Heart right ventricle (tissue), 16 donors: Measurements from ENCODE around the gene SMIM33. TPM values are rescaled to one million over a fixed set of nuclear protein-coding genes. Genes with fewer than 3 reads are reported as not detected.
"Not testable (repeated sequence)": the region's sequence is repeated elsewhere in the genome, so short reads cannot be mapped to it uniquely, and the experiment has no call there.

Experiments used
- ATAC-seq, 8 donors: fragments of 200-7000 bp; cut with Tn5 transposase; one replicate each; pipeline ENCODE4 v1.9.1; 2020; ENCODE audit warnings: mild to moderate bottlenecking in 8 of 8, moderate library complexity in 8 of 8, moderate number of reproducible peaks in 1 of 8
- DNase-seq, 2 donors: peaks; one replicate each; pipeline ENCODE4 v3.0.0-alpha.2; 2020
- H3K27ac ChIP-seq, 10 donors: fragments of 200-600 bp; sonication (generic) in 2 of 10; one replicate each; pipeline versions ENCODE4 v1.5.0 to v1.8.0; 2020 to 2022; ENCODE audit warnings: mild to moderate bottlenecking in 3 of 10
- H3K27me3 ChIP-seq, 7 donors: fragments of 200-600 bp; one replicate each; pipeline ENCODE4 v1.8.0; 2021 to 2022; ENCODE audit warnings: mild to moderate bottlenecking in 2 of 7
- H3K36me3 ChIP-seq, 9 donors: fragments of 200-600 bp; sonication (generic) in 1 of 9; one replicate each; pipeline versions ENCODE4 v1.5.0 to v1.8.0; 2020 to 2022; ENCODE audit warnings: mild to moderate bottlenecking in 2 of 9
- H3K4me1 ChIP-seq, 9 donors: fragments of 200-600 bp; sonication (generic) in 1 of 9; one replicate each; pipeline versions ENCODE4 v1.5.0 to v1.8.0; 2020 to 2022; ENCODE audit warnings: mild to moderate bottlenecking in 4 of 9
- H3K4me3 ChIP-seq, 10 donors: fragments of 200-600 bp; sonication (generic) in 2 of 10; one replicate each; pipeline versions ENCODE4 v1.5.0 to v1.8.0; 2020 to 2022; ENCODE audit warnings: mild to moderate bottlenecking in 7 of 10, moderate library complexity in 2 of 10
- H3K9me3 ChIP-seq, 11 donors: fragments of 200-600 bp in 10 of 11; sonication (generic) in 2 of 11; one replicate each; pipeline versions ENCODE4 v1.5.0 to v1.8.0; 2013 to 2022; ENCODE audit warnings: mild to moderate bottlenecking in 2 of 11, control low read depth in 1 of 11, moderate library complexity in 1 of 11
- WGBS, 2 donors: extraction: QIAGEN DNeasy Blood & Tissue Kit; methylation state at CpG; one replicate each; pipeline ENCODE4 v1.1.7; 2013; ENCODE audit warnings: inconsistent platforms in 1 of 2; 5-methylcytosine and 5-hydroxymethylcytosine counted together
- intact Hi-C, 10 donors: fragments of 100-400 bp; cut with DNase I; formaldehyde crosslinking; loops; one replicate each; pipeline versions ENCODE4 v1.11.1 to v1.14.2; 2022
- polyA plus RNA-seq, 2 donors: library from polyadenylated mRNA; stranded (reverse); fragments of 200-250 nt; gene quantifications; one replicate each; pipeline ENCODE4 v1.2.3, GENCODE V29; 2013
- total RNA-seq, 10 donors: library from RNA; stranded (reverse); fragmentation: NEBNext Ultra II Directional in 3 of 10; extraction: Animal tissue kit (Norgen Biotek cat#: 25700) in 3 of 10; gene quantifications; one replicate each; pipeline versions ENCODE4 v1.2.1 to v1.2.4, GENCODE V29; 2021 to 2023
- TF ChIP-seq, protein P1 (sequence below), 9 donors: fragments of 200-600 bp; sonication (generic) in 2 of 9; IDR thresholded peaks; one replicate each; pipeline versions ENCODE4 v1.5.0 to v1.8.0; 2021 to 2022; ENCODE audit warnings: antibody characterized with exemption in 9 of 9, mild to moderate bottlenecking in 5 of 9, moderate library complexity in 1 of 9
- donor health status: Arrhythmogenic right ventricular cardiomyopathy.
- donor health status: ischemic (EF 13 %, LVEDD 7.1; RV severe dilation, severe dysfunction).
- donor health status: healthy with polysubstance abuse.
- donor health status: DM: no; HTN: yes; CAD: no.
- donor health status: DM: no; HTN: no; CAD: no.
- donor health status: ischemic (EF 25% LVEDD 6.9; RV normal size, moderate dysfunction).
- donor health status: ischemic (EF 25% LVEDD 5.7; RV mildly dilated, moderate dysfunction).
- donor health status: healthy.
- donor health status: DM: yes; HTN: yes; CAD: no.
- donor health status: Ischemic cardiomyopathy.
- donor health status: ischemic (EF 35%, LVEDD 5.7; RV mildly dilated, moderate dysfunction).
- donor health status: nonischemic (EF 11% LVEDD 7.7; RV severe dilation, severe dysfunction).
- donor health status: DM: yes; HTN: yes; CAD: no.
- donor health status: PGD.
- donor health status: ischemic (EF 29% LVEDD 5.4; RV normal size, mild dysfunction).
- donor health status: nonischemic (EF 23%, LVEDD 6.1; RV moderate dilation, normal function).

The SMIM33 gene
- total and polyA plus RNA-seq, 12 donors: not detected

DNA sequence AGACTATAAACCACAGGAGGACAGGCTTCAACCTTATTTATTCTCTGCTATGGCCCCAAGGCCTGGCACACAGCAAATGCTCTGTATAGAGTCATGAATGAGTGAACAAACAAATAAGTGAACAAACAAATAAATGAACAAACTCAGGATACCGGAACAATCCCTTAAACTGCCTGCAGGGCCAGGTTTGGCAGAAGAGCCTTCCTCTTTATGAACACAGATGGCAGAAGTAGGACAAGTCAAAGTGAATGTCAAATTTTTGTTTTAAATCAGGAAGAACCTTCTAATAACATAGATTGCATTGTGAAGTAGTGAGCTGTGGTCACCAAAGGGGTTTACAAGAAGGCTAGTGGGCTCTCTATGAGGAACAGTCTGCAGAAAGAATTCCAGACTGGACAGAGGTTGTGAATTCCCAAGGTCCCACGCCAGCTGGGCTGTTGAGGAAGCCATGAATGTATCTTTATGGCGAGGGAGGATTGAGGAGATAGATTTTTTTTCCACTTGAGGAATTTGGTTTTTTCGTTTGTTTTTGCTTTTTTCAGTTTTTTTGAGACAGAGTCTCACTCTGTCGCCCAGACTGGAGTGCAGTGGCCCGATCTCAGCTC, 42.1 kb downstream of the SMIM33 start:
- intact Hi-C loops: loop anchor here in 8 of 10 donors (1.0 to 5.0 kb wide), 5 partner anchors 88 to 92 kb away; no protein-coding TSS in a partner anchor
- 64 to 71% methylated on average over 6 of the region's 6 CpGs for WGBS, 2 donors
- H3K36me3 ChIP-seq: no peaks in the 10 kb centered on the region
- H3K27me3 ChIP-seq: no peaks in the 10 kb centered on the region
- no peak overlapping the region for H3K4me3 ChIP-seq
- TF ChIP-seq, protein P1, sequence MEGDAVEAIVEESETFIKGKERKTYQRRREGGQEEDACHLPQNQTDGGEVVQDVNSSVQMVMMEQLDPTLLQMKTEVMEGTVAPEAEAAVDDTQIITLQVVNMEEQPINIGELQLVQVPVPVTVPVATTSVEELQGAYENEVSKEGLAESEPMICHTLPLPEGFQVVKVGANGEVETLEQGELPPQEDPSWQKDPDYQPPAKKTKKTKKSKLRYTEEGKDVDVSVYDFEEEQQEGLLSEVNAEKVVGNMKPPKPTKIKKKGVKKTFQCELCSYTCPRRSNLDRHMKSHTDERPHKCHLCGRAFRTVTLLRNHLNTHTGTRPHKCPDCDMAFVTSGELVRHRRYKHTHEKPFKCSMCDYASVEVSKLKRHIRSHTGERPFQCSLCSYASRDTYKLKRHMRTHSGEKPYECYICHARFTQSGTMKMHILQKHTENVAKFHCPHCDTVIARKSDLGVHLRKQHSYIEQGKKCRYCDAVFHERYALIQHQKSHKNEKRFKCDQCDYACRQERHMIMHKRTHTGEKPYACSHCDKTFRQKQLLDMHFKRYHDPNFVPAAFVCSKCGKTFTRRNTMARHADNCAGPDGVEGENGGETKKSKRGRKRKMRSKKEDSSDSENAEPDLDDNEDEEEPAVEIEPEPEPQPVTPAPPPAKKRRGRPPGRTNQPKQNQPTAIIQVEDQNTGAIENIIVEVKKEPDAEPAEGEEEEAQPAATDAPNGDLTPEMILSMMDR (IDR thresholded peaks at IDR 0.05): no peak
- no peaks in the 10 kb centered on the region for H3K9me3 ChIP-seq
- H3K4me1 ChIP-seq: peaks cover 0 to 25% (median 12%) of the 10 kb centered on the region in 9 donors
- DNase-seq (no peak), ATAC-seq (no peak)
- peak overlapping the region in 4 of 10 donors; percentile 14 to 34 (median 20) for H3K27ac ChIP-seq

DNA sequence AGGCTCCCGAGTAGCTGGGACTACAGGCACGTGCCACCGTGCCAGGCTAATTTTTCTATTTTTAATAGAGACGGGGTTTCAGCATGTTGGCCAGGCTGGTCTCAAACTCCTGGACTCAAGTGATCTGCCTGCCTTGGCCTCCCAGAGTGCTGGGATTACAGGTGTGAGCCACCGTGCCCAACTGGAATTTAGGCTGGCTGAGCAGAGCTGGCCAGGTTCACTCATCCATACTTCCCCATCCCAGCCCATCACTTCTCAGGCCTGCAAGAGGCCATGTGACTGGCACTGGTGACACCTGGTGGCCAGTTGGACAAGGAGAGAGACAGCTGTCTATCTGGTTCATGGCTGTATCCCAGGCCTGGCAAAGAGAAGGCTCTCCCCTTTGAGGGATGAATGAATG, 42.6 kb downstream of the SMIM33 start:
- H3K27me3 ChIP-seq, H3K36me3 ChIP-seq, H3K4me3 ChIP-seq, H3K9me3 ChIP-seq: not testable (repeated sequence)
- Histone ChIP-seq H3K27ac (peak overlapping the region in 4 of 10 donors; percentile 14 to 34 (median 20)), H3K4me1 (peaks cover 0 to 27% (median 15%) of the 10 kb centered on the region in 9 donors)
- TF ChIP-seq, protein P1 (IDR thresholded peaks at IDR 0.05): peak; percentile 50 to 88 (median 80)
- ATAC-seq (peak; percentile 73 to 87 (median 82)), DNase-seq (peak; percentile 78 to 87)
- intact Hi-C loops: loop anchor here in 7 of 10 donors (1.0 to 5.0 kb wide), 5 partner anchors 89 to 92 kb away; no protein-coding TSS in a partner anchor
- 63 to 66% methylated on average over 5 of the region's 5 CpGs for WGBS, 2 donors

DNA sequence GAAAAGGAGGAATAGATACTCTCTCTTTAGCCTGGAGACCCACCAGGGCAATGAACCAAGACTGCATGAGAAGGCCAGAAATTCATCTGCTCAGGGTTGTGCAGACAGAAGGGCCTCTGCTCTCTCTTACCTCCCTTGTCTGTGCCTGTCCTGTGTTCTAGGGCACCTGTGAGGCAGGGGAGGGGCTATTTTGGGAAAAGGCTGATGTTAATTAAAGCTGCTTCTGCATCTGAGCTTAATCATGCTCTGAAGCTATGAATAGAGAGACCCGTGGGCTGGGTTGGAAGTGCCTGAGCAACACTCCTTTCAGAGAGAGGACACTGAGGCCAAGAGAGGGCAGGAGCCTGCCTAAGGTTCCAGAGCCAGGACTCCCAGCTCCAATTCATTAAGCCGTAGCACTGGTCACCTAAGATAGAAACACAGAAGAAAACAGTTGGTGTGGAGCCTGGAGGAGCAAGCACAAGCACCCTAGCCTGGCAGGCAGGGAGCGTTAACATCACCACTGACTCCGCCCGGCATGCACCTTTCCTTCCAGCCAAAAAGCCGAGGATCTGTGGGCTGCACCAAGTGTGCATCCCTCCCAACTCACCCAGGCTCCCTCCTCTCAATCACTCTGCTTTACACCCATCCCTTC, 43.2 kb downstream of the SMIM33 start:
- Histone ChIP-seq H3K36me3 (no peaks in the 10 kb centered on the region), H3K9me3 (no peaks in the 10 kb centered on the region), H3K4me1 (peaks cover 0 to 32% (median 18%) of the 10 kb centered on the region in 9 donors), H3K4me3 (no peak overlapping the region), H3K27me3 (no peaks in the 10 kb centered on the region), H3K27ac (peak overlapping the region in 2 of 10 donors; percentile 14 to 34)
- no peak for DNase-seq
- TF ChIP-seq, protein P1 (IDR thresholded peaks at IDR 0.05): peak in 1 of 9 donors; percentile 3
- intact Hi-C loops: loop anchor here in 8 of 10 donors (1.0 to 5.0 kb wide), 5 partner anchors 89 to 93 kb away; no protein-coding TSS in a partner anchor
- 76 to 80% methylated on average over 6 of the region's 6 CpGs for WGBS, 2 donors
- ATAC-seq: peak in 5 of 8 donors; percentile 1 to 22 (median 2)

DNA sequence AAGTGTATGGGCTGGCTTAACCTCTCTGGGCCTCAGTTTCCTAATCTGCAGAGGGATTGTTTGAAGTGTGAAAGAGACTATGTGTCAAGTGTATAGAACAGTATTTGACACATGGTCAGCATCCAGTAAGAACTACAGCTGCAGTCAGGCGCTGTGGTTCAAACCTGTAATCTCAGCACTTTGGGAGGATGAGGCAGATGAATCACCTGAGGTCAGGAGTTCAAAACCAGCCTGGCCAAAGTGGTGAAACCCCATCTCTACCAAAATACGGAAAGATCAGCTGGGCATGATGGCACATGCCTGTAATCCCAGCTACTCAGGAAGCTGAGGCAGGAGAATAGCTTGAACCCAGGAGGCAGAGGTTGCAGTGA, 43.7 kb downstream of the SMIM33 start:
- H3K4me1 ChIP-seq: peaks cover 0 to 32% (median 18%) of the 10 kb centered on the region in 9 donors
- no peak for DNase-seq
- no peak for ATAC-seq
- no peaks in the 10 kb centered on the region for H3K27me3 ChIP-seq
- WGBS, 2 donors: 89 to 97% methylated on average over 2 of the region's 2 CpGs
- TF ChIP-seq, protein P1 (IDR thresholded peaks at IDR 0.05): no peak
- no peak overlapping the region for H3K27ac ChIP-seq
- H3K9me3 ChIP-seq: no peaks in the 10 kb centered on the region
- H3K4me3 ChIP-seq: no peak overlapping the region
- H3K36me3 ChIP-seq: no peaks in the 10 kb centered on the region
- intact Hi-C loops: loop anchor here in 2 of 10 donors (1.0 to 5.0 kb wide), 2 partner anchors 92 kb away; no protein-coding TSS in a partner anchor
